Testis (tissue), 3 donors: ENCODE results near the gene SLCO3A1. TPM values are rescaled to one million over a fixed set of nuclear protein-coding genes. Genes with fewer than 3 reads are reported as not detected.

Experiments
- DNase-seq: peaks from one replicate; pipeline ENCODE4 v3.0.0-alpha.2; 2019
- H3K27ac ChIP-seq, 2 donors: fragments of 200-600 bp; sonication (generic); one replicate each; pipeline ENCODE4 v1.5.1; 2019
- H3K27me3 ChIP-seq: fragments of 200-600 bp; sonication (generic); one replicate; pipeline ENCODE4 v1.5.1; 2019
- H3K36me3 ChIP-seq: fragments of 200-600 bp; sonication (generic); one replicate; pipeline ENCODE4 v1.5.1; 2017; ENCODE audit warnings: low read depth; ENCODE audit errors: missing control alignments
- H3K4me1 ChIP-seq: fragments of 200-600 bp; sonication (generic); one replicate; pipeline ENCODE4 v1.5.1; 2019
- H3K4me3 ChIP-seq, 2 donors: fragments of 200-600 bp; sonication (generic); one replicate each; pipeline ENCODE4 v1.5.1; 2017 to 2019
- H3K9me3 ChIP-seq: fragments of 200-600 bp; sonication (generic); one replicate; pipeline ENCODE4 v1.5.1; 2017
- POLR2A ChIP-seq: fragments of 450-650 bp; IDR thresholded peaks from one replicate; pipeline ENCODE4 v1.6.1; 2017; ENCODE audit warnings: antibody characterized with exemption, mild to moderate bottlenecking, moderate library complexity
- WGBS, 2 donors: methylation state at CpG; one replicate each; pipeline ENCODE4 v1.1.5; 2018; 5-methylcytosine and 5-hydroxymethylcytosine counted together
- intact Hi-C: fragments of 100-400 bp; cut with DNase I; formaldehyde crosslinking; loops from one replicate; pipeline ENCODE4 v1.15.1; 2023; ENCODE audit warnings: low total_unique reads
- polyA plus RNA-seq: library from polyadenylated mRNA; stranded (reverse); fragments of 350-450 nt; fragmentation: Illumina TruSeq; extraction: RNeasy Lipid Tissue Mini Kit (QIAGEN cat#74804); gene quantifications from one replicate; pipeline ENCODE4 v1.2.3, GENCODE V29; 2014; ENCODE audit warnings: low read depth, low replicate concordance; ENCODE audit not compliant: insufficient read depth
- total RNA-seq, 2 donors: library from RNA; depleted of rRNA; stranded (reverse); fragments of >200 nt; gene quantifications; one replicate each; pipeline ENCODE4 v1.2.3, GENCODE V29; 2016
- TF ChIP-seq, protein P1 (sequence below), 3 experiments: fragments of 450-650 bp in 2 of 3; fragments of 200-600 bp in 1 of 3; sonication (generic) in 1 of 3; IDR thresholded peaks; one replicate each; pipeline ENCODE4 v1.5.1; 2016 to 2019; ENCODE audit warnings: antibody characterized with exemption in 3 of 3, mild to moderate bottlenecking in 2 of 3, moderate library complexity in 1 of 3

Gene SLCO3A1
- total and polyA plus RNA-seq, 3 donors from 2014 or later = 76.3 to 144 (median 77.2) TPM

DNA sequence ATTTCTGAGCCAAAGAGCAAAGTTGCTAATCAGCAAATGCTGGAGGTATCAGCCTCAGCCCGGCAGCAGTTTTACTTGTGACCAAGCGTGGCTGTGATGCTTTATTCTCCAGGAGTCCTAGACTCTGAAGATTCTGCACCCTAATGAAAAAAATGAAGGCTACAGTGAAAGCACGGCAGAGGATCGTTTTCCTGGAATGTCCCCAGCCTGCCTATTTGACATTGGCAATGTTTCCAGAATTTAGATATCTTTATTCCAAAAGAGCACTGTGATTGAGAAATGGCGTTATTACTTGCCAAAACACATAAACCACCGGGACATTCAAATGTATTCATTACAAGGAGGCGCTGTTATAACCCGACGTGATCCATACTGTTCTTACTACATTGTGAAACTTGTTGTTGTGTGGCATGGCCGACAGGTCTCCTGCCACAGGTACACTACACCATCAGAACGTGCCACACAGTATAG is 263.8 kb downstream of the SLCO3A1 start:
- intact Hi-C loops = no loop called here
- TF ChIP-seq POLR2A = no peak
- TF ChIP-seq, protein P1, sequence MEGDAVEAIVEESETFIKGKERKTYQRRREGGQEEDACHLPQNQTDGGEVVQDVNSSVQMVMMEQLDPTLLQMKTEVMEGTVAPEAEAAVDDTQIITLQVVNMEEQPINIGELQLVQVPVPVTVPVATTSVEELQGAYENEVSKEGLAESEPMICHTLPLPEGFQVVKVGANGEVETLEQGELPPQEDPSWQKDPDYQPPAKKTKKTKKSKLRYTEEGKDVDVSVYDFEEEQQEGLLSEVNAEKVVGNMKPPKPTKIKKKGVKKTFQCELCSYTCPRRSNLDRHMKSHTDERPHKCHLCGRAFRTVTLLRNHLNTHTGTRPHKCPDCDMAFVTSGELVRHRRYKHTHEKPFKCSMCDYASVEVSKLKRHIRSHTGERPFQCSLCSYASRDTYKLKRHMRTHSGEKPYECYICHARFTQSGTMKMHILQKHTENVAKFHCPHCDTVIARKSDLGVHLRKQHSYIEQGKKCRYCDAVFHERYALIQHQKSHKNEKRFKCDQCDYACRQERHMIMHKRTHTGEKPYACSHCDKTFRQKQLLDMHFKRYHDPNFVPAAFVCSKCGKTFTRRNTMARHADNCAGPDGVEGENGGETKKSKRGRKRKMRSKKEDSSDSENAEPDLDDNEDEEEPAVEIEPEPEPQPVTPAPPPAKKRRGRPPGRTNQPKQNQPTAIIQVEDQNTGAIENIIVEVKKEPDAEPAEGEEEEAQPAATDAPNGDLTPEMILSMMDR (IDR thresholded peaks at IDR 0.05) = no peak
- no peaks in the 10 kb centered on the region for H3K4me1 ChIP-seq
- H3K27ac ChIP-seq = no peak overlapping the region
- no peaks in the 10 kb centered on the region for H3K9me3 ChIP-seq
- no peaks in the 10 kb centered on the region for H3K27me3 ChIP-seq
- no peaks in the 10 kb centered on the region for H3K36me3 ChIP-seq
- 47 to 49% methylated on average over 11 of the region's 11 CpGs for WGBS, 2 donors
- DNase-seq = no peak
- H3K4me3 ChIP-seq = no peak overlapping the region

DNA sequence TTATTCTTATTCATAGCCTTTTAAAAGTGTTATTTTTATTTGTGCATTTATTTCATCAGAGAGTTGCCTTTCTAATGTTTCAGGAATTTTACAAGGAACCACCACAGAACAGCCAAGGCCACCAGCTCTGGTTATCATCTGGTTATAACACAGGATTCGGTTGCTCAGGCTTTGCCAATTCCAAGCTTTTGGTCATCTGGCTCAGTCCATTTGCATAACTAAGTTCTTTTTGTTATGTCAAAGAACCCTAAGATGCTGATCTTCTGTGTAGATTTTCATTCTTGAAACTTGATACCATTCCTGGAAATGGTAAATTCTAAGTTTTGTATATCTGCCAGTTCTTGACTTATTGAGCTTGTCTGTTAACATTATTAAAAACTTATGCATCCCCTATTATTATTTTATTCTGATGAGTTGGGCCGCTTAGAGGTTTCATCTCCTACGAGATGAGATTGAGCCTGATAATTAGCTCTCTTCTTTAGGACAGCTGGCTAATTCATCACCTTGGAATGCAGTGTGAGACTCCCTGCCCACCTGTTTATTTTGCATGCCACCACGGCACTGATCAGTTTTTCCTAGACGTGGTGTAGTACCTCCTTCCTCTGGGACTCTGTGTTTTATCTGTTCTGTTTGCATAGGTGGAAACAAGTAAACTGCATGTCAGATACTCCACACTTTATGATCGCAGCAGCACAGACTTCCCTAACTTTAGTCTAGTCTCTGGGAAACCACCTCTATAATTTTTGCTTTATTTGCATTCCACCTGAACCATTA is 264.8 kb downstream of the SLCO3A1 start:
- intact Hi-C loops = no loop called here
- H3K9me3 ChIP-seq = no peaks in the 10 kb centered on the region
- no peaks in the 10 kb centered on the region for H3K27me3 ChIP-seq
- no peak overlapping the region for H3K4me3 ChIP-seq
- no peak for DNase-seq
- no peaks in the 10 kb centered on the region for H3K36me3 ChIP-seq
- no peak for TF ChIP-seq POLR2A
- TF ChIP-seq, protein P1 (IDR thresholded peaks at IDR 0.05) = no peak
- WGBS, 2 donors = 78 to 88% methylated on average over 6 of the region's 6 CpGs
- no peak overlapping the region for H3K27ac ChIP-seq
- no peaks in the 10 kb centered on the region for H3K4me1 ChIP-seq

DNA sequence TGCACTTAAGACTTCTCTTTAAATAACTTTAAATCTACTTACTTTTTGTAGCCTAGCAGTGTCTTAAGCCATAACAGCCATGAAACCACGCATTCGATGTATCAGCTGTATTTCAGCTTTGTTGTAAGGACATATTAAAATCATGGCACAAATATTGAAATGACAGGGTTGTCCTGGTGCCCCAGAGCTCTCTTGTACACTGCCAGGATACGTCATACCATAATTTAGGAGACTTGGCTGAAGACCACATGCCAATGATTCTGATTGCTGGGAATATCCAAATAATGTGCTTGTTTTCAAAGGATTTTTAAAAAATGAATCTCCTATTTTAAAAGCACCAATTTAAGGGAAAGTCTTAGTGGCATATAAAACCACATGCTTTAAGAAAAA is 265.4 kb downstream of the SLCO3A1 start:
- no peaks in the 10 kb centered on the region for H3K9me3 ChIP-seq
- no peak for TF ChIP-seq POLR2A
- TF ChIP-seq, protein P1 (IDR thresholded peaks at IDR 0.05) = no peak
- no peak for DNase-seq
- H3K4me3 ChIP-seq = no peak overlapping the region
- no peaks in the 10 kb centered on the region for H3K36me3 ChIP-seq
- H3K4me1 ChIP-seq = no peaks in the 10 kb centered on the region
- 95 to 97% methylated on average over 3 of the region's 3 CpGs for WGBS, 2 donors
- H3K27me3 ChIP-seq = no peaks in the 10 kb centered on the region
- H3K27ac ChIP-seq = no peak overlapping the region
- intact Hi-C loops = no loop called here

DNA sequence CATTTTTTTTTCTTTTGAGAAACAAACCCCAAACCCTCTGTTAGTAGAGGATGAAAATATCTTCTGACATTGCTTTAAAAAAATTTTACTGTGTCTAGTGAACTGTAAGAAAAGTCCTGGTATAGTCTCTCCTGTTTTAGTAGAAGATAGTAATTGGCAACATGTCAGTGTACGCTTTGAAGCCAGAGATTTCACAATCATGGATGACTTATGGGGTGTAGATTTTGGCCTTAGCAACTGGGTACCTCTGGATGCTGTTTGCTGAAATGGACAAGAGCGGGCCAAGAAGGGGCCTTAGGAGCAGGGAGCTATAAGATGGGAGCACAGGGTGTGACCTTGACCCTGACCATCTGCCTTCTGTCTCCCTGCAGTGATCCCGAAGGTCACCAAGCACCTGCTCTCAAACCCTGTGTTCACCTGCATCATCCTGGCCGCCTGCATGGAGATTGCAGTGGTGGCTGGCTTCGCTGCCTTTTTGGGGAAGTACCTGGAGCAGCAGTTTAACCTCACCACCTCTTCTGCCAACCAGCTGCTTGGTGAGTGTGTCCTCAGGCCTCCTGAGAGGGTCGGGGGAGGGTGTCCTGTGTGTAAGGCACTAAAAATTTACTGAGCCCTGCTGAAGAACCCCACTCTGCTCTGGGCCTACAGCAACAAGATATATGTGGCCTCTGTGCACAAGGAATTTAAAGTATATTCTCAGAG is 266.7 kb downstream of the SLCO3A1 start:
- WGBS, 2 donors = 85 to 87% methylated on average over 5 to 6 of the region's 6 CpGs
- no peak for DNase-seq
- intact Hi-C loops = no loop called here
- H3K27ac ChIP-seq = no peak overlapping the region
- no peaks in the 10 kb centered on the region for H3K27me3 ChIP-seq
- no peaks in the 10 kb centered on the region for H3K4me1 ChIP-seq
- H3K4me3 ChIP-seq = no peak overlapping the region
- H3K9me3 ChIP-seq = no peaks in the 10 kb centered on the region
- TF ChIP-seq POLR2A = no peak
- TF ChIP-seq, protein P1 (IDR thresholded peaks at IDR 0.05) = no peak
- H3K36me3 ChIP-seq = no peaks in the 10 kb centered on the region
